Measurements from ENCODE around the gene PIK3C3. TPM values are rescaled to one million over a fixed set of nuclear protein-coding genes. Genes with fewer than 3 reads are reported as not detected.

Gene PIK3C3
- polyA plus RNA-seq, 1 donor from 2014 or later: 42.9 TPM

DNA sequence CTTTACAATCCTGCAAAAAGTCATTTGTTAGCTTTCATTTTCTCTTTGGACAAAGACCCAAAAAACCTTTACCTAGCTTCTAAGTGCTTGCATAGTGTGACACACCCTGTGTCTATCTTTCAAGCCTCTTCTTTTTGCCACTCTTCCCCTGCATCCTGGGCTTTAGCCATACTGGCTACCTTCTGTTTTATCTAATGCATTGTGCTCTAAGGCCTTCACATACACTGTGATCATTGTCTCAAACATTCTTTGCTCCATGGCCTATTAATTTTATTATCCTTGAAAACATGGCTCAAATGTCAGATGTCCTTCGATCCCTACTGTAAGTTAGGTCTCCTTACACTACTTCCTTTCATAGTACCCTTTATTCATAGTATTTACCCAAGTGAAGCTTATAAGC lies 84.4 kb downstream of the PIK3C3 start:
- no peaks in the 10 kb centered on the region for H3K27me3 ChIP-seq (ENCODE audit: insufficient read depth, low read depth, low read length)
- no peaks in the 10 kb centered on the region for H4K20me1 ChIP-seq (ENCODE audit: insufficient read depth)
- H3K27ac ChIP-seq (ENCODE audit: low read length): no peak overlapping the region
- no peak overlapping the region for H3K4me3 ChIP-seq (ENCODE audit: low read length)
- no peak overlapping the region for H3K9ac ChIP-seq (ENCODE audit: low read length)
- H3K9me3 ChIP-seq (ENCODE audit: low read length): no peaks in the 10 kb centered on the region
- H3K9me2 ChIP-seq (ENCODE audit: insufficient read depth, low read length): no peaks in the 10 kb centered on the region
- H2AFZ ChIP-seq (ENCODE audit: low read depth, low read length): no peak overlapping the region
- H3F3A ChIP-seq (ENCODE audit: insufficient read depth, low read length, poor library complexity, severe bottlenecking): no peaks in the 10 kb centered on the region
- no peaks in the 10 kb centered on the region for H3K79me2 ChIP-seq (replicated peaks; ENCODE audit: insufficient read depth, low read length)
- H3K36me3 ChIP-seq (ENCODE audit: insufficient read depth, low read length): peaks cover 10% of the 10 kb centered on the region
- TF ChIP-seq EZH2 (IDR thresholded peaks at IDR 0.05; ENCODE audit: borderline replicate concordance, insufficient read depth, low read length, poor library complexity, severe bottlenecking) (no peak), TAF1 (IDR thresholded peaks at IDR 0.05; ENCODE audit: low read depth) (no peak), RAD21 (conservative IDR thresholded peaks at IDR 0.05) (no peak), POLR2AphosphoS5 (IDR thresholded peaks at IDR 0.05) (no peak), MXI1 (conservative IDR thresholded peaks at IDR 0.05; ENCODE audit: poor library complexity, severe bottlenecking) (no peak), EP300 (conservative IDR thresholded peaks at IDR 0.05; ENCODE audit: poor library complexity, severe bottlenecking) (no peak), REST (IDR thresholded peaks at IDR 0.05; ENCODE audit: borderline replicate concordance) (no peak), SMC3 (conservative IDR thresholded peaks at IDR 0.05; ENCODE audit: poor library complexity) (no peak)
- TF ChIP-seq, protein P1, sequence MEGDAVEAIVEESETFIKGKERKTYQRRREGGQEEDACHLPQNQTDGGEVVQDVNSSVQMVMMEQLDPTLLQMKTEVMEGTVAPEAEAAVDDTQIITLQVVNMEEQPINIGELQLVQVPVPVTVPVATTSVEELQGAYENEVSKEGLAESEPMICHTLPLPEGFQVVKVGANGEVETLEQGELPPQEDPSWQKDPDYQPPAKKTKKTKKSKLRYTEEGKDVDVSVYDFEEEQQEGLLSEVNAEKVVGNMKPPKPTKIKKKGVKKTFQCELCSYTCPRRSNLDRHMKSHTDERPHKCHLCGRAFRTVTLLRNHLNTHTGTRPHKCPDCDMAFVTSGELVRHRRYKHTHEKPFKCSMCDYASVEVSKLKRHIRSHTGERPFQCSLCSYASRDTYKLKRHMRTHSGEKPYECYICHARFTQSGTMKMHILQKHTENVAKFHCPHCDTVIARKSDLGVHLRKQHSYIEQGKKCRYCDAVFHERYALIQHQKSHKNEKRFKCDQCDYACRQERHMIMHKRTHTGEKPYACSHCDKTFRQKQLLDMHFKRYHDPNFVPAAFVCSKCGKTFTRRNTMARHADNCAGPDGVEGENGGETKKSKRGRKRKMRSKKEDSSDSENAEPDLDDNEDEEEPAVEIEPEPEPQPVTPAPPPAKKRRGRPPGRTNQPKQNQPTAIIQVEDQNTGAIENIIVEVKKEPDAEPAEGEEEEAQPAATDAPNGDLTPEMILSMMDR (IDR thresholded peaks at IDR 0.05; ENCODE audit: poor library complexity, severe bottlenecking): no peak
- H3K4me2 ChIP-seq (ENCODE audit: low read length): no peak overlapping the region

- H3K9ac ChIP-seq (ENCODE audit: low read length): no peak overlapping the region
- TF ChIP-seq SMC3 (conservative IDR thresholded peaks at IDR 0.05; ENCODE audit: poor library complexity): no peak
- TF ChIP-seq RAD21 (conservative IDR thresholded peaks at IDR 0.05): no peak
- TF ChIP-seq EP300 (conservative IDR thresholded peaks at IDR 0.05; ENCODE audit: poor library complexity, severe bottlenecking): no peak
- TF ChIP-seq, protein P1 (IDR thresholded peaks at IDR 0.05; ENCODE audit: poor library complexity, severe bottlenecking): no peak
- no peak for TF ChIP-seq REST (IDR thresholded peaks at IDR 0.05; ENCODE audit: borderline replicate concordance)
- TF ChIP-seq POLR2AphosphoS5 (IDR thresholded peaks at IDR 0.05): no peak
- TF ChIP-seq TAF1 (IDR thresholded peaks at IDR 0.05; ENCODE audit: low read depth): no peak
- no peak for TF ChIP-seq EZH2 (IDR thresholded peaks at IDR 0.05; ENCODE audit: borderline replicate concordance, insufficient read depth, low read length, poor library complexity, severe bottlenecking)
- TF ChIP-seq MXI1 (conservative IDR thresholded peaks at IDR 0.05; ENCODE audit: poor library complexity, severe bottlenecking): no peak
- H3K4me3 ChIP-seq (ENCODE audit: low read length): no peak overlapping the region
- peaks cover 6% of the 10 kb centered on the region for H3K36me3 ChIP-seq (ENCODE audit: insufficient read depth, low read length)
- H2AFZ ChIP-seq (ENCODE audit: low read depth, low read length): no peak overlapping the region
- no peaks in the 10 kb centered on the region for H3K79me2 ChIP-seq (replicated peaks; ENCODE audit: insufficient read depth, low read length)
- no peaks in the 10 kb centered on the region for H3K9me3 ChIP-seq (ENCODE audit: low read length)
- no peaks in the 10 kb centered on the region for H3K9me2 ChIP-seq (ENCODE audit: insufficient read depth, low read length)
- H3K4me2 ChIP-seq (ENCODE audit: low read length): no peak overlapping the region
- no peak overlapping the region for H3K27ac ChIP-seq (ENCODE audit: low read length)
- no peaks in the 10 kb centered on the region for H3F3A ChIP-seq (ENCODE audit: insufficient read depth, low read length, poor library complexity, severe bottlenecking)
- no peaks in the 10 kb centered on the region for H3K27me3 ChIP-seq (ENCODE audit: insufficient read depth, low read depth, low read length)
- H4K20me1 ChIP-seq (ENCODE audit: insufficient read depth): no peaks in the 10 kb centered on the region
Measured at GRCh38 chr18:42041793-42042192, 86.8 kb downstream of the PIK3C3 start.

Data from neural cell (in vitro differentiated cells).